H9 (cell line): ENCODE results near the gene SIGMAR1. TPM values are rescaled to one million over a fixed set of nuclear protein-coding genes. Genes with fewer than 3 reads are reported as not detected.

Source experiments
- DNase-seq: peaks from one replicate; pipeline ENCODE4 v3.0.0-alpha.2; 2017
- H2AFZ ChIP-seq: one replicate; pipeline ENCODE4 v1.6.1; 2013; ENCODE audit warnings: mild to moderate bottlenecking, low read length, control low read depth, moderate library complexity
- H2AK5ac ChIP-seq: 2 replicates; pipeline ENCODE4 v1.6.1; 2013; ENCODE audit warnings: low read length, control low read depth, mixed read lengths; ENCODE audit not compliant: insufficient read length
- H2BK120ac ChIP-seq: one replicate; pipeline ENCODE4 v1.6.1; 2013; ENCODE audit warnings: low read depth, mild to moderate bottlenecking, low read length, control low read depth, inconsistent platforms; ENCODE audit not compliant: poor library complexity, severe bottlenecking
- H2BK12ac ChIP-seq: 2 replicates; pipeline ENCODE4 v1.6.1; 2013; ENCODE audit warnings: low read length, control low read depth, mixed read lengths, low read depth; ENCODE audit not compliant: insufficient read length
- H2BK15ac ChIP-seq: 2 replicates; pipeline ENCODE4 v1.6.1; 2013; ENCODE audit warnings: low read depth, low read length, control low read depth
- H2BK20ac ChIP-seq: one replicate; pipeline ENCODE4 v1.6.1; 2013; ENCODE audit warnings: low read depth, mild to moderate bottlenecking, low read length, control low read depth, inconsistent platforms; ENCODE audit not compliant: poor library complexity, severe bottlenecking
- H2BK5ac ChIP-seq: 2 replicates; pipeline ENCODE4 v1.6.1; 2013; ENCODE audit warnings: low read length, control low read depth, mixed read lengths; ENCODE audit not compliant: insufficient read length
- H3K14ac ChIP-seq: 2 replicates; pipeline ENCODE4 v1.6.1; 2013; ENCODE audit warnings: low read length, control low read depth; ENCODE audit not compliant: insufficient read depth
- H3K18ac ChIP-seq: 2 replicates; pipeline ENCODE4 v1.6.1; 2013; ENCODE audit warnings: low read depth, mild to moderate bottlenecking, mixed read lengths, low read length, control low read depth; ENCODE audit not compliant: insufficient read length
- H3K23ac ChIP-seq: 2 replicates; pipeline ENCODE4 v1.6.1; 2013; ENCODE audit warnings: low read length, control low read depth, mixed read lengths, low read depth; ENCODE audit not compliant: insufficient read length
- H3K23me2 ChIP-seq: 2 replicates; pipeline ENCODE4 v1.6.1; 2013; ENCODE audit warnings: low read depth, mild to moderate bottlenecking, mixed read lengths, low read length, control low read depth; ENCODE audit not compliant: insufficient read length, poor library complexity, severe bottlenecking
- H3K27ac ChIP-seq: 2 replicates; pipeline ENCODE4 v1.5.1; 2013; ENCODE audit warnings: low read length, control low read depth, mixed read lengths, low read depth; ENCODE audit not compliant: insufficient read length
- H3K27me3 ChIP-seq: 2 replicates; pipeline ENCODE4 v1.6.1; 2013; ENCODE audit warnings: low read length, control low read depth, inconsistent platforms; ENCODE audit not compliant: insufficient read depth
- H3K4ac ChIP-seq: 2 replicates; pipeline ENCODE4 v1.6.1; 2013; ENCODE audit warnings: low read depth, mild to moderate bottlenecking, control low read depth, inconsistent platforms, low read length, moderate library complexity
- H3K4me1 ChIP-seq: 2 replicates; pipeline ENCODE4 v1.6.1; 2013; ENCODE audit warnings: low read length, control low read depth, inconsistent platforms; ENCODE audit not compliant: insufficient read depth
- H3K4me2 ChIP-seq: 2 replicates; pipeline ENCODE4 v1.6.1; 2013; ENCODE audit warnings: low read length, control low read depth, mixed read lengths; ENCODE audit not compliant: insufficient read length, insufficient read depth
- H3K56ac ChIP-seq: 2 replicates; pipeline ENCODE4 v1.6.1; 2013; ENCODE audit warnings: low read depth, mild to moderate bottlenecking, mixed read lengths, low read length, control low read depth; ENCODE audit not compliant: insufficient read length
- H3K79me1 ChIP-seq: 2 replicates; pipeline ENCODE4 v1.6.1; 2013; ENCODE audit warnings: low read depth, mild to moderate bottlenecking, moderate library complexity, low read length, control low read depth, inconsistent platforms; ENCODE audit not compliant: insufficient read depth, poor library complexity, severe bottlenecking
- H3K79me2 ChIP-seq: 2 replicates; pipeline ENCODE4 v1.6.1; 2013; ENCODE audit warnings: low read length, control low read depth, inconsistent platforms; ENCODE audit not compliant: insufficient read depth
- H3K9ac ChIP-seq: 2 replicates; pipeline ENCODE4 v1.6.1; 2013; ENCODE audit warnings: low read length, control low read depth, mixed read lengths; ENCODE audit not compliant: insufficient read length; ENCODE audit errors: extremely low read depth
- H3K9me3 ChIP-seq: one replicate; pipeline ENCODE4 v1.6.1; 2013; ENCODE audit warnings: low read depth, low read length, inconsistent platforms; ENCODE audit not compliant: control insufficient read depth
- H3T11ph ChIP-seq: one replicate; pipeline ENCODE4 v1.6.1; 2013; ENCODE audit warnings: mild to moderate bottlenecking, low read length, control low read depth, inconsistent platforms
- H4K20me1 ChIP-seq: one replicate; pipeline ENCODE4 v1.6.1; 2013; ENCODE audit not compliant: control insufficient read depth, insufficient read length, insufficient read depth
- H4K5ac ChIP-seq: 2 replicates; pipeline ENCODE4 v1.6.1; 2013; ENCODE audit warnings: low read depth, mild to moderate bottlenecking, mixed read lengths, low read length, control low read depth; ENCODE audit not compliant: insufficient read length
- H4K8ac ChIP-seq: replicated peaks from 2 replicates; pipeline ENCODE4 v1.6.1; 2013; ENCODE audit warnings: low read length, control low read depth, mixed read lengths, low read depth; ENCODE audit not compliant: insufficient read length
- H4K91ac ChIP-seq: 2 replicates; pipeline ENCODE4 v1.6.1; 2013; ENCODE audit warnings: low read depth, mild to moderate bottlenecking, moderate library complexity, mixed read lengths, low read length, control low read depth; ENCODE audit not compliant: insufficient read length
- H3K27ac Mint-ChIP-seq, 3 experiments: 2 replicates in 2 of 3; 3 replicates in 1 of 3; pipeline ENCODE4 v1.8.0; 2020 to 2021; ENCODE audit warnings: mixed read lengths in 3 of 3, mild to moderate bottlenecking in 1 of 3, moderate library complexity in 1 of 3
- H3K27me3 Mint-ChIP-seq: 2 replicates; pipeline ENCODE4 v1.8.0; 2021; ENCODE audit warnings: low read depth, mild to moderate bottlenecking, moderate library complexity, mixed read lengths
- H3K36me3 Mint-ChIP-seq, 3 experiments: 2 replicates in 2 of 3; 3 replicates in 1 of 3; pipeline ENCODE4 v1.8.0; 2020 to 2021; ENCODE audit warnings: low read depth in 3 of 3, mixed read lengths in 3 of 3; ENCODE audit not compliant: insufficient read depth in 1 of 3
- H3K4me1 Mint-ChIP-seq, 2 experiments: 2 replicates each; pipeline ENCODE4 v1.8.0; 2020; ENCODE audit warnings: mixed read lengths in 2 of 2
- H3K4me3 Mint-ChIP-seq, 2 experiments: 2 replicates in 1 of 2; 3 replicates in 1 of 2; pipeline ENCODE4 v1.8.0; 2020 to 2021; ENCODE audit warnings: mild to moderate bottlenecking in 2 of 2, mixed read lengths in 2 of 2, moderate library complexity in 1 of 2
- H3K9me3 Mint-ChIP-seq, 2 experiments: 2 replicates in 1 of 2; 3 replicates in 1 of 2; pipeline ENCODE4 v1.8.0; 2020; ENCODE audit warnings: mild to moderate bottlenecking in 2 of 2, mixed read lengths in 2 of 2, moderate library complexity in 1 of 2
- CTCF ChIP-seq: fragments of 200-600 bp; sonication (generic); conservative IDR thresholded peaks from 3 replicates; pipeline ENCODE4 v1.8.0; 2021; ENCODE audit warnings: antibody characterized with exemption, mild to moderate bottlenecking
- WGBS: extraction: QIAGEN DNeasy Blood & Tissue Kit; methylation state at CpG from one replicate; pipeline ENCODE4 v1.1.7; 2013; ENCODE audit warnings: missing lambda C conversion rate, low lambda C conversion rate, mixed read lengths; ENCODE audit not compliant: insufficient read length; ENCODE audit errors: extremely low coverage; 5-methylcytosine and 5-hydroxymethylcytosine counted together
- total RNA-seq: library from RNA; stranded (reverse); gene quantifications from 2 replicates; pipeline ENCODE4 v1.2.1, GENCODE V29; 2021

Gene SIGMAR1
- total RNA-seq, 1 experiment from 2014 or later, result 68.3 TPM

GRCh38 chr9:34674440-34674839 lies 36.9 kb upstream of the SIGMAR1 start:
- Histone ChIP-seq H2BK120ac (no peak overlapping the region), H3K4me2 (no peak overlapping the region), H3K14ac (no peak overlapping the region), H3K79me1 (no peaks in the 10 kb centered on the region), H3K23ac (no peak overlapping the region), H4K5ac (no peak overlapping the region), H3K27ac (no peak overlapping the region), H3K79me2 (no peaks in the 10 kb centered on the region), H3K18ac (no peak overlapping the region), H3K56ac (no peak overlapping the region), H3T11ph (no peak overlapping the region), H2AFZ (no peak overlapping the region), H3K4me1 (no peaks in the 10 kb centered on the region), H2BK12ac (no peak overlapping the region), H3K4ac (no peak overlapping the region), H3K27me3 (no peaks in the 10 kb centered on the region), H2AK5ac (no peak overlapping the region), H3K9me3 (no peaks in the 10 kb centered on the region), H4K20me1 (no peaks in the 10 kb centered on the region), H3K23me2 (no peaks in the 10 kb centered on the region), H2BK20ac (no peak overlapping the region), H4K91ac (no peak overlapping the region), H3K9ac (no peak overlapping the region), H2BK15ac (no peak overlapping the region), H4K8ac (no peak overlapping the region), H2BK5ac (no peak overlapping the region)
- H3K4me1 Mint-ChIP-seq, result peaks cover 7% of the 10 kb centered on the region in 2 experiments
- DNase-seq, result no peak
- H3K36me3 Mint-ChIP-seq, result peaks cover 5 to 7% (median 5%) of the 10 kb centered on the region in 3 experiments
- no peak for TF ChIP-seq CTCF
- peaks cover 4% of the 10 kb centered on the region in 2 experiments for H3K9me3 Mint-ChIP-seq
- H3K27me3 Mint-ChIP-seq, result peaks cover 3% of the 10 kb centered on the region; the same call in 1 of the 2 replicates
- no peak overlapping the region for H3K27ac Mint-ChIP-seq
- WGBS, result 100% methylated on average over 1 of the region's 3 CpGs
- no peak overlapping the region for H3K4me3 Mint-ChIP-seq
